C4-2B (cell line): ENCODE results near the gene KRT17.

Experiments
- ZFX ChIP-seq: fragments of 450-650 bp; IDR thresholded peaks from 2 replicates; pipeline ENCODE4 v1.6.1; 2017
- TF ChIP-seq, protein P1 (sequence below): fragments of 450-650 bp; conservative IDR thresholded peaks from 2 replicates; pipeline ENCODE4 v1.5.1; 2017; ENCODE audit warnings: mild to moderate bottlenecking

DNA sequence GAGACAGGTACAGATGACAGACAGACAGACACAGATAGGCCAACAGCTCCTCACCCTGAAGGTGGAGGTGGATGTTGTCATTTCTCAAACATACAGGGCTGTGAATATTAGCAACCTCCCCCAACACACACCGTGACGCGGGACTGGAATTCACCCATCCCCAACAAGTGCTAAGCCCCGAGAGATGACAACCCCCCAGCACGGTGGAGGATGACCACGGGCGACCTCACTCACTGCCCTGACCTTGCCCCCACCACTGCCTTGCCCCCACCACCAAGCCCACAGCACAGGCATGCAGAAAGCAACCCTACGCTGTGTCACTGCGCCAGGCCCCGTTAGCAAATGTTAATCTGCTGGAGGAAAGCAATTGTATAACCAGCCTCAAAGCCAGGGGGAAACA lies 4.9 kb upstream of the KRT17 start:
- TF ChIP-seq, protein P1, sequence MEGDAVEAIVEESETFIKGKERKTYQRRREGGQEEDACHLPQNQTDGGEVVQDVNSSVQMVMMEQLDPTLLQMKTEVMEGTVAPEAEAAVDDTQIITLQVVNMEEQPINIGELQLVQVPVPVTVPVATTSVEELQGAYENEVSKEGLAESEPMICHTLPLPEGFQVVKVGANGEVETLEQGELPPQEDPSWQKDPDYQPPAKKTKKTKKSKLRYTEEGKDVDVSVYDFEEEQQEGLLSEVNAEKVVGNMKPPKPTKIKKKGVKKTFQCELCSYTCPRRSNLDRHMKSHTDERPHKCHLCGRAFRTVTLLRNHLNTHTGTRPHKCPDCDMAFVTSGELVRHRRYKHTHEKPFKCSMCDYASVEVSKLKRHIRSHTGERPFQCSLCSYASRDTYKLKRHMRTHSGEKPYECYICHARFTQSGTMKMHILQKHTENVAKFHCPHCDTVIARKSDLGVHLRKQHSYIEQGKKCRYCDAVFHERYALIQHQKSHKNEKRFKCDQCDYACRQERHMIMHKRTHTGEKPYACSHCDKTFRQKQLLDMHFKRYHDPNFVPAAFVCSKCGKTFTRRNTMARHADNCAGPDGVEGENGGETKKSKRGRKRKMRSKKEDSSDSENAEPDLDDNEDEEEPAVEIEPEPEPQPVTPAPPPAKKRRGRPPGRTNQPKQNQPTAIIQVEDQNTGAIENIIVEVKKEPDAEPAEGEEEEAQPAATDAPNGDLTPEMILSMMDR: no peak
- TF ChIP-seq ZFX: no peak
